Heart left ventricle (tissue), 16 donors: Measurements from ENCODE around the gene GRIA2. TPM values are rescaled to one million over a fixed set of nuclear protein-coding genes. Genes with fewer than 3 reads are reported as not detected.
A peak's percentile ranks its signal among the peaks of the same experiment; 100 is the strongest.
"Not testable (repeated sequence)": the region's sequence is repeated elsewhere in the genome, so short reads cannot be mapped to it uniquely, and the experiment has no call there.

Source experiments
- ATAC-seq, 4 donors: fragments of 200-7000 bp; cut with Tn5 transposase; one replicate each; pipeline ENCODE4 v1.9.1; 2020 to 2022; ENCODE audit warnings: moderate library complexity in 4 of 4, mild to moderate bottlenecking in 3 of 4, moderate number of reproducible peaks in 1 of 4
- DNase-seq, 5 donors: peaks; one replicate each; pipeline ENCODE4 v3.0.0-alpha.2; 2020
- H3K27ac ChIP-seq, 12 donors: fragments of 200-600 bp; sonication (generic) in 4 of 12; one replicate each; pipeline versions ENCODE4 v1.5.0 to v1.8.0; 2016 to 2022; ENCODE audit warnings: mild to moderate bottlenecking in 2 of 12
- H3K27me3 ChIP-seq, 9 donors: fragments of 200-600 bp; sonication (generic) in 2 of 9; one replicate each; pipeline versions ENCODE4 v1.5.1 to v1.8.0; 2016 to 2022; ENCODE audit warnings: mild to moderate bottlenecking in 3 of 9
- H3K36me3 ChIP-seq, 9 donors: fragments of 200-600 bp; sonication (generic) in 2 of 9; one replicate each; pipeline versions ENCODE4 v1.5.0 to v1.8.0; 2018 to 2022; ENCODE audit warnings: mild to moderate bottlenecking in 2 of 9
- H3K4me1 ChIP-seq, 12 donors: fragments of 200-600 bp; sonication (generic) in 4 of 12; one replicate each; pipeline versions ENCODE4 v1.5.0 to v1.8.0; 2016 to 2022; ENCODE audit warnings: mild to moderate bottlenecking in 3 of 12
- H3K4me3 ChIP-seq, 12 donors: fragments of 200-600 bp; sonication (generic) in 4 of 12; one replicate each; pipeline versions ENCODE4 v1.5.0 to v1.8.0; 2017 to 2022; ENCODE audit warnings: mild to moderate bottlenecking in 9 of 12, moderate library complexity in 4 of 12
- H3K9me3 ChIP-seq, 12 donors: fragments of 200-600 bp; sonication (generic) in 4 of 12; one replicate each; pipeline versions ENCODE4 v1.5.0 to v1.8.0; 2016 to 2022; ENCODE audit warnings: mild to moderate bottlenecking in 1 of 12
- POLR2A ChIP-seq, 2 donors: fragments of 450-650 bp; IDR thresholded peaks; one replicate each; pipeline ENCODE4 v1.6.1; 2017; ENCODE audit warnings: antibody characterized with exemption in 2 of 2, mild to moderate bottlenecking in 2 of 2, moderate library complexity in 2 of 2
- WGBS, 4 donors: extraction: QIAGEN DNeasy Blood & Tissue Kit in 2 of 4; methylation state at CpG; one replicate each; pipeline versions ENCODE4 v1.1.5 to v1.1.7; 2013 to 2018; 5-methylcytosine and 5-hydroxymethylcytosine counted together
- intact Hi-C, 10 donors: fragments of 100-400 bp; cut with DNase I; formaldehyde crosslinking; loops; one replicate each; pipeline versions ENCODE4 v1.11.1 to v1.14.2; 2022
- long read RNA-seq, 3 donors: library from polyadenylated mRNA; unstranded; transcript quantifications; one replicate each; pipeline ENCODE4 v2.0.0, GENCODE V29; 2020 to 2021
- polyA plus RNA-seq, 2 donors: library from polyadenylated mRNA; stranded (reverse); fragments of 200-250 nt; gene quantifications; one replicate each; pipeline ENCODE4 v1.2.3, GENCODE V29; 2013
- total RNA-seq, 9 donors: library from RNA; depleted of rRNA in 2 of 9; stranded (reverse); fragments of >200 nt in 2 of 9; fragmentation: NEBNext Ultra II Directional in 3 of 9; extraction: Animal tissue kit (Norgen Biotek cat#: 25700) in 3 of 9; gene quantifications; one replicate each; pipeline versions ENCODE4 v1.1.0 to v1.2.4, GENCODE V29; 2016 to 2023
- TF ChIP-seq, protein P1 (sequence below), 12 donors: fragments of 200-600 bp; sonication (generic) in 4 of 12; IDR thresholded peaks; one replicate each; pipeline versions ENCODE4 v1.5.0 to v1.8.0; 2018 to 2022; ENCODE audit warnings: antibody characterized with exemption in 12 of 12, mild to moderate bottlenecking in 5 of 12
- donor health status: ischemic (EF 13 %, LVEDD 7.1; RV severe dilation, severe dysfunction).
- donor health status: healthy with polysubstance abuse.
- donor health status: DM: no; HTN: yes; CAD: no.
- donor health status: DM: no; HTN: no; CAD: no.
- donor health status: ischemic (EF 25% LVEDD 6.9; RV normal size, moderate dysfunction).
- donor health status: ischemic (EF 25% LVEDD 5.7; RV mildly dilated, moderate dysfunction).
- donor health status: healthy.
- donor health status: DM: yes; HTN: yes; CAD: no.
- donor health status: ischemic (EF 35%, LVEDD 5.7; RV mildly dilated, moderate dysfunction).
- donor health status: nonischemic (EF 11% LVEDD 7.7; RV severe dilation, severe dysfunction).
- donor health status: DM: yes; HTN: yes; CAD: no.
- donor health status: PGD.
- donor health status: ischemic (EF 29% LVEDD 5.4; RV normal size, mild dysfunction).
- donor health status: nonischemic (EF 23%, LVEDD 6.1; RV moderate dilation, normal function).

Gene GRIA2
- total RNA-seq: under 1 TPM in 2 of 9 donors, not detected in 7; 0.17 to 0.36 TPM
- not detected for polyA plus RNA-seq
- long read RNA-seq, donor 1: 0 reads
- long read RNA-seq, donor 2: 0 reads
- long read RNA-seq, donor 3: 0 reads

GRCh38 chr4:157220371-157220881, at the start of gene GRIA2:
TSS of gene GRIA2 (plus strand) at chr4:157220728. CDS start at chr4:157221043, 315 bp downstream.
- peak in 2 of 4 donors; percentile 89 to 91 for ATAC-seq
- Histone ChIP-seq H3K36me3 (no peaks in the 10 kb centered on the region), H3K9me3 (no peaks in the 10 kb centered on the region), H3K27me3 (peaks cover 10 to 68% (median 50%) of the 10 kb centered on the region in 9 donors), H3K27ac (no peak within 1 kb of the TSS), H3K4me3 (peak within 1 kb of the TSS in 7 of 12 donors; percentile 7 to 44 (median 25)), H3K4me1 (peaks cover 0 to 16% (median 4%) of the 10 kb centered on the region in 12 donors)
- intact Hi-C loops: no loop called here
- DNase-seq: peak; percentile 27 to 70 (median 40)
- WGBS, 4 donors: 2 to 12% (median 4%) methylated on average over 23 to 57 of the region's 57 CpGs
- TF ChIP-seq POLR2A (IDR thresholded peaks at IDR 0.05): no peak
- TF ChIP-seq, protein P1, sequence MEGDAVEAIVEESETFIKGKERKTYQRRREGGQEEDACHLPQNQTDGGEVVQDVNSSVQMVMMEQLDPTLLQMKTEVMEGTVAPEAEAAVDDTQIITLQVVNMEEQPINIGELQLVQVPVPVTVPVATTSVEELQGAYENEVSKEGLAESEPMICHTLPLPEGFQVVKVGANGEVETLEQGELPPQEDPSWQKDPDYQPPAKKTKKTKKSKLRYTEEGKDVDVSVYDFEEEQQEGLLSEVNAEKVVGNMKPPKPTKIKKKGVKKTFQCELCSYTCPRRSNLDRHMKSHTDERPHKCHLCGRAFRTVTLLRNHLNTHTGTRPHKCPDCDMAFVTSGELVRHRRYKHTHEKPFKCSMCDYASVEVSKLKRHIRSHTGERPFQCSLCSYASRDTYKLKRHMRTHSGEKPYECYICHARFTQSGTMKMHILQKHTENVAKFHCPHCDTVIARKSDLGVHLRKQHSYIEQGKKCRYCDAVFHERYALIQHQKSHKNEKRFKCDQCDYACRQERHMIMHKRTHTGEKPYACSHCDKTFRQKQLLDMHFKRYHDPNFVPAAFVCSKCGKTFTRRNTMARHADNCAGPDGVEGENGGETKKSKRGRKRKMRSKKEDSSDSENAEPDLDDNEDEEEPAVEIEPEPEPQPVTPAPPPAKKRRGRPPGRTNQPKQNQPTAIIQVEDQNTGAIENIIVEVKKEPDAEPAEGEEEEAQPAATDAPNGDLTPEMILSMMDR (IDR thresholded peaks at IDR 0.05): no peak

- Histone ChIP-seq H3K36me3 (no peaks in the 10 kb centered on the region), H3K9me3 (no peaks in the 10 kb centered on the region), H3K27me3 (no peaks in the 10 kb centered on the region), H3K4me3 (no peak overlapping the region), H3K4me1 (no peaks in the 10 kb centered on the region), H3K27ac (no peak overlapping the region)
- intact Hi-C loops: no loop called here
- WGBS, 4 donors: 39 to 50% (median 45%) methylated on average over 3 of the region's 3 CpGs
- ATAC-seq: no peak
- TF ChIP-seq POLR2A (IDR thresholded peaks at IDR 0.05): no peak
- TF ChIP-seq, protein P1 (IDR thresholded peaks at IDR 0.05): peak in 1 of 12 donors; percentile 10
- DNase-seq: no peak
These were observed 48.5 kb upstream of the GRIA2 start for GRCh38 chr4:157172011-157172410.

DNA sequence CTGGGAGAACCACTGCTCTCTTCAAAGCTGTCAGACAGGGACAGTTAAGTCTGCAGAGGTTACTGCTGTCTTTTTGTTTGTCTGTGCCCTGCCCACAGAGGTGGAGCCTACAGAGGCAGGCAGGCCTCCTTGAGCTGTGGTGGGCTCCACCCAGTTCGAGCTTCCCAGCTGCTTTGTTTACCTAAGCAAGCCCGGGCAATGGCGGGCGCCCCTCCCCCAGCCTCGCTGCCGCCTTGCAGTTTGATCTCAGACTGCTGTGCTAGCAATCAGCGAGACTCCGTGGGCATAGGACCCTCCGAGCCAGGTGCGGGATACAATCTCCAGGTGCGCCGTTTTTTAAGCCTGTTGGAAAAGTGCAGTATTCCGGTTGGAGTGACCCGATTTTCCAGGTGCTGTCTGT, 40.3 kb upstream of the GRIA2 start:
- H3K27me3 ChIP-seq, ATAC-seq, intact Hi-C loops, H3K36me3 ChIP-seq, H3K9me3 ChIP-seq, DNase-seq, H3K27ac ChIP-seq, H3K4me1 ChIP-seq, H3K4me3 ChIP-seq: not testable (repeated sequence)
- WGBS, 4 donors: 82 to 90% (median 89%) methylated on average over 14 of the region's 14 CpGs

DNA sequence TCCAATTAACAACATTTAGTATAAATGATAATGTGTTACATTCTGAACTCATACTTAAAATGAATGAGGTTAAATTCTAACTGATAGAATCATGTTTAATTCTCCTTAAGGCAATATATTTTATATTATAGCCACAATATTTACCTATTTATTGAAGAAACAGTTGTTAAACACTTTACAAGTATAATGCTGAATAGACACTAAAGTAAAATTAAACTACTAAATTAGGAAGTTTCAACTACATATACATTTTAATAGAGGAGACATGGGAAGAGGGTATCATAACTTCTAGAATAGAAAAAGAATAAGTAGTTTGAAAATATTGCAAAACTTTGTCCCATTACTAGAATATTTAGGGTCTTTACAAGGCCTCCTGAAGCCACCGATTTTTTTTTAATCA, 36.2 kb upstream of the GRIA2 start:
- Histone ChIP-seq H3K4me3 (no peak overlapping the region), H3K27ac (no peak overlapping the region), H3K9me3 (peaks cover 0 to 13% (median 0%) of the 10 kb centered on the region in 12 donors), H3K36me3 (no peaks in the 10 kb centered on the region), H3K4me1 (no peaks in the 10 kb centered on the region), H3K27me3 (no peaks in the 10 kb centered on the region)
- TF ChIP-seq, protein P1 (IDR thresholded peaks at IDR 0.05): no peak
- TF ChIP-seq POLR2A (IDR thresholded peaks at IDR 0.05): no peak
- DNase-seq (no peak), ATAC-seq (no peak)
- intact Hi-C loops: no loop called here
- 87 to 97% (median 91%) methylated on average over 1 of the region's 1 CpG for WGBS, 4 donors

DNA sequence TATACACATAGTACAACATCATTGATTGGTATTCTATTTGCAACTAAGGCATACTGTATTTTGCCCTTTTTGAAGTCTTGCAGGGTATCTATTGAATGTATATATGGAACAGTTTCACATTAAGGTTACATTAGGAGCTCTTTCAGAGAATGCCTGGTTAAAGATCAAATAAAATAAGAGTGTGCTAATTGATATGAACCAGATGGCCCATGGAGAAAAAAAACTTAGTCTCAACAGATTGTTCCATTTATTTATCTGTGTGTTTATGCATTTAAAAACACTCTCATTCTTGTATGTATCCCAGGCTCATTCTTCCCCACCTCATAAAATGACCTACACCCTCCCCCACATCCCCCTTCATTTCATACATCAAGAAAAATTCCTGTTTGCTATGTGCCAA, 35.2 kb upstream of the GRIA2 start:
- Histone ChIP-seq H3K4me1 (no peaks in the 10 kb centered on the region), H3K27me3 (no peaks in the 10 kb centered on the region), H3K4me3 (no peak overlapping the region), H3K27ac (no peak overlapping the region), H3K9me3 (peaks cover 0 to 13% (median 0%) of the 10 kb centered on the region in 12 donors), H3K36me3 (no peaks in the 10 kb centered on the region)
- TF ChIP-seq, protein P1 (IDR thresholded peaks at IDR 0.05): no peak
- no peak for TF ChIP-seq POLR2A (IDR thresholded peaks at IDR 0.05)
- DNase-seq: no peak
- intact Hi-C loops: no loop called here
- ATAC-seq: no peak
